Progenitor cell of endocrine pancreas (in vitro differentiated cells): ENCODE data around the gene SLC30A1. TPM values are rescaled to one million over a fixed set of nuclear protein-coding genes. Genes with fewer than 3 reads are reported as not detected.
"Not testable (repeated sequence)": the region's sequence is repeated elsewhere in the genome, so short reads cannot be mapped to it uniquely, and the experiment has no call there.

Experiments used
- DNase-seq: peaks from one replicate; pipeline ENCODE4 v3.0.0; 2021; ENCODE audit warnings: low spot score; ENCODE audit not compliant: unreplicated experiment
- H3K27ac Mint-ChIP-seq: 2 replicates; pipeline ENCODE4 v1.8.0; 2021; ENCODE audit warnings: mild to moderate bottlenecking, moderate library complexity, mixed read lengths
- H3K27me3 Mint-ChIP-seq: 2 replicates; pipeline ENCODE4 v1.8.0; 2021; ENCODE audit warnings: mixed read lengths
- H3K36me3 Mint-ChIP-seq: 2 replicates; pipeline ENCODE4 v1.8.0; 2022; ENCODE audit warnings: mixed read lengths; ENCODE audit not compliant: insufficient read depth
- H3K4me1 Mint-ChIP-seq: 2 replicates; pipeline ENCODE4 v1.8.0; 2021; ENCODE audit warnings: low read depth, mixed read lengths
- H3K4me3 Mint-ChIP-seq: 2 replicates; pipeline ENCODE4 v1.8.0; 2021; ENCODE audit warnings: low read depth, mild to moderate bottlenecking, moderate library complexity, mixed read lengths
- H3K9me3 Mint-ChIP-seq: 2 replicates; pipeline ENCODE4 v1.8.0; 2021; ENCODE audit warnings: low read depth, mixed read lengths
- long read RNA-seq: library from polyadenylated mRNA; unstranded; transcript quantifications from one replicate; pipeline ENCODE4 v2.0.0, GENCODE V29; 2020
- total RNA-seq: library from RNA; stranded (reverse); gene quantifications from 2 replicates; pipeline ENCODE4 v1.2.1, GENCODE V29; 2021
- TF ChIP-seq, protein P1 (sequence below): fragments of 200-600 bp; sonication (generic); IDR thresholded peaks from one replicate; pipeline ENCODE4 v1.5.0; 2021; ENCODE audit warnings: antibody characterized with exemption, mild to moderate bottlenecking; ENCODE audit not compliant: unreplicated experiment

Gene SLC30A1
- 8.7 and 9.3 TPM in 2 replicates for total RNA-seq
- long read RNA-seq, full-length matches to known transcripts: 1 of 3 reads
- long read RNA-seq, partial matches to known transcripts: 0 of 3 reads
- long read RNA-seq, other reads (novel, unspliced or antisense): 2 of 3 reads

DNA sequence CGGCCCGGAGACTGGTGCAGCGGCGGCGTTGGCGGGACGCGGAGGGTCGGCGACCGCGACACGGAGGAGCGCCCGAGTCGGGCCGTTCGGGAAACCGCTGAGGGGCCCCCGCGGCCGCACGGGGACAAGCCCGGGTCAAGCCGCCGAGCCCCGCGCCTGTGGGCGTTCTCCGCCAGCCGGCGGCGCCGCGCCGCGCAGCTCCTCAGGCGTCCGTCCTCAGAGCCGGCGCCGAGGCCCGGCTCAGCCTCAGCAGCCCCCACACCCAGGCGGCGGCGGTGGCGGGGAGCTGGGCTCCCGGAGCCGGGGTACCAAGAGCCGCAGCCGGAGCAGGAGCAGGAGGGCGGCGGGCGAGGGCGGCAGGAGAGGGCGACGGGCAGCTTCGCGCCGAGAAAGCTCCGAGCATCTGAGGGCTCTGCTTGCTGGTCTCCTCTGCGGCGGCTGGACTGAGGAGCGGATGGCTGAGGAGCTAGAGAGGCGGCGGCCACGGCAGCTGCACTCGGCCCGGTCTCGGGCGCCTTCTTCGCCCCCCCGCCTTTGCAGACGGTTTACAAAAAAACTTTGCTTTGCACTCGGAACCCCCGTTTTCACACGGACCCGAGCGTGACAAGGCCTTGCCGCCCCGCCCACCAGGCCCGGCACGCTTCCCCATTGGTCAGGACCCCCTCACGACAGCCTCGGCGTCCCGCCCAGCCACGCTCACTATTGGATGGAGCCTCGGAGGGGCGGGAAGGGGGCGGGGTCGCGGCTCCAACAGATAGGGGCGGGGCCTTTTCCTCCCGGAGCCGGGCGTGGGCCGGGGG lies at the start of gene SLC30A1:
Gene SLC30A1 (minus strand): TSS at position 522 of the 800 bp plus-strand sequence. CDS start 549 bp downstream, outside the sequence.
- Mint-ChIP-seq H3K27me3 (peaks cover 8% of the 10 kb centered on the region), H3K4me1 (peaks cover 14% of the 10 kb centered on the region), H3K27ac (peak within 1 kb of the TSS; percentile 92), H3K4me3 (peak within 1 kb of the TSS; percentile 93), H3K36me3 (peaks cover 4% of the 10 kb centered on the region), H3K9me3 (peaks cover 2% of the 10 kb centered on the region)
- TF ChIP-seq, protein P1, sequence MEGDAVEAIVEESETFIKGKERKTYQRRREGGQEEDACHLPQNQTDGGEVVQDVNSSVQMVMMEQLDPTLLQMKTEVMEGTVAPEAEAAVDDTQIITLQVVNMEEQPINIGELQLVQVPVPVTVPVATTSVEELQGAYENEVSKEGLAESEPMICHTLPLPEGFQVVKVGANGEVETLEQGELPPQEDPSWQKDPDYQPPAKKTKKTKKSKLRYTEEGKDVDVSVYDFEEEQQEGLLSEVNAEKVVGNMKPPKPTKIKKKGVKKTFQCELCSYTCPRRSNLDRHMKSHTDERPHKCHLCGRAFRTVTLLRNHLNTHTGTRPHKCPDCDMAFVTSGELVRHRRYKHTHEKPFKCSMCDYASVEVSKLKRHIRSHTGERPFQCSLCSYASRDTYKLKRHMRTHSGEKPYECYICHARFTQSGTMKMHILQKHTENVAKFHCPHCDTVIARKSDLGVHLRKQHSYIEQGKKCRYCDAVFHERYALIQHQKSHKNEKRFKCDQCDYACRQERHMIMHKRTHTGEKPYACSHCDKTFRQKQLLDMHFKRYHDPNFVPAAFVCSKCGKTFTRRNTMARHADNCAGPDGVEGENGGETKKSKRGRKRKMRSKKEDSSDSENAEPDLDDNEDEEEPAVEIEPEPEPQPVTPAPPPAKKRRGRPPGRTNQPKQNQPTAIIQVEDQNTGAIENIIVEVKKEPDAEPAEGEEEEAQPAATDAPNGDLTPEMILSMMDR: no peak
- DNase-seq: peak; percentile 96

GRCh38 chr1:211628417-211628816 lies 49.5 kb upstream of the SLC30A1 start:
- TF ChIP-seq, protein P1: no peak
- no peaks in the 10 kb centered on the region for H3K36me3 Mint-ChIP-seq
- no peak overlapping the region for H3K27ac Mint-ChIP-seq
- H3K9me3 Mint-ChIP-seq: no peaks in the 10 kb centered on the region
- H3K4me1 Mint-ChIP-seq: peaks cover 2% of the 10 kb centered on the region
- H3K27me3 Mint-ChIP-seq: peaks cover 17% of the 10 kb centered on the region
- no peak overlapping the region for H3K4me3 Mint-ChIP-seq
- DNase-seq: no peak

DNA sequence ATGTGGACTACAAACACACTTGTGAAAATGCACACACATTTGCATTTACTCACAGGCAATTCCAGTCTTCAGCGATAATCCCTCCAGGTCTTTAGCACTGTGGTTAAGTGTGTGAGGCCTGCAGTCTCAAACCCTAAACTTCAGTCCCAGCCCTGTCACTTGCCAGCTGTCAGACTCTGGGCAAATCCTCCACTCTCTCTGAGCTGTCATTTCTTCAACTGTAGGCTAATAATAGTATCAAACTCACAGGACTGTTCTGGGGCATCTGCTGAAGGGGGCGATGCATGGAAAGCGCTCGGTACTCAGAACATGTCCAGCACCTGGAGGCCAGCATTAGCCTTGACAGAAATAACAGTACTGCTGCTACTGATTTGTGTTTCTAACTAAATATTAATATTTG lies 48.3 kb upstream of the SLC30A1 start:
- peaks cover 16% of the 10 kb centered on the region for H3K27me3 Mint-ChIP-seq
- no peaks in the 10 kb centered on the region for H3K9me3 Mint-ChIP-seq

GRCh38 chr1:211625866-211626265 lies 46.9 kb upstream of the SLC30A1 start:
- not testable (repeated sequence) for H3K27ac Mint-ChIP-seq, DNase-seq, H3K4me3 Mint-ChIP-seq, H3K9me3 Mint-ChIP-seq, H3K36me3 Mint-ChIP-seq, H3K4me1 Mint-ChIP-seq
- peaks cover 16% of the 10 kb centered on the region for H3K27me3 Mint-ChIP-seq

More for the DNA sequence above, 48.3 kb upstream of the SLC30A1 start:
- Mint-ChIP-seq H3K4me3 (no peak overlapping the region), H3K4me1 (peaks cover 2% of the 10 kb centered on the region), H3K36me3 (no peaks in the 10 kb centered on the region), H3K27ac (no peak overlapping the region)
- TF ChIP-seq, protein P1: no peak
- no peak for DNase-seq

DNA sequence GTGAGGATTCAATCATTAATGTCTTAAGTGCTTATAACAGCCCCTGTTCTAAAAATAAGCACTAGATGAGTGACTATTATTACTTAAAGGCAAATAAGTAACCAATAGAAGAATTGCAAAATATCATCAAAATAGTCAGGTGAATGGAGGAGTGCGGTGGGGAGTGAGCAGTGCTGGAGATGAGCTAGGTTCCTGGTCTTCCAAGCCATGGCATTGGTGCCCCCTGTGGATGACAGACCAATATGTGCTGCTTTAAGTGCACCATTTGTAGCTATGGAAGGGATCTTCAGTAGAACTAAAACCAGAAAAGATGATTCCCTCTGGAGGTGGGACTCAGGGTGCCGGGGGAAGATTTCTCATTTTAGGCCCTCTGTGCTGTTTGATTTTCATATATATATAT lies 46.1 kb upstream of the SLC30A1 start:
- no peaks in the 10 kb centered on the region for H3K36me3 Mint-ChIP-seq
- no peak overlapping the region for H3K27ac Mint-ChIP-seq
- H3K9me3 Mint-ChIP-seq: no peaks in the 10 kb centered on the region
- peaks cover 2% of the 10 kb centered on the region for H3K4me1 Mint-ChIP-seq
- TF ChIP-seq, protein P1: no peak
- no peak for DNase-seq
- H3K27me3 Mint-ChIP-seq: peaks cover 13% of the 10 kb centered on the region
- H3K4me3 Mint-ChIP-seq: no peak overlapping the region
